ENCODE results near the gene RPL29. TPM values are rescaled to one million over a fixed set of nuclear protein-coding genes. Genes with fewer than 3 reads are reported as not detected.

The RPL29 gene
- total and polyA plus RNA-seq, 2 of the 13 experiments (the other 11 are each of a cell fraction or from before 2014, with no cell fraction given) = 1,348 to 2,263 TPM

DNA sequence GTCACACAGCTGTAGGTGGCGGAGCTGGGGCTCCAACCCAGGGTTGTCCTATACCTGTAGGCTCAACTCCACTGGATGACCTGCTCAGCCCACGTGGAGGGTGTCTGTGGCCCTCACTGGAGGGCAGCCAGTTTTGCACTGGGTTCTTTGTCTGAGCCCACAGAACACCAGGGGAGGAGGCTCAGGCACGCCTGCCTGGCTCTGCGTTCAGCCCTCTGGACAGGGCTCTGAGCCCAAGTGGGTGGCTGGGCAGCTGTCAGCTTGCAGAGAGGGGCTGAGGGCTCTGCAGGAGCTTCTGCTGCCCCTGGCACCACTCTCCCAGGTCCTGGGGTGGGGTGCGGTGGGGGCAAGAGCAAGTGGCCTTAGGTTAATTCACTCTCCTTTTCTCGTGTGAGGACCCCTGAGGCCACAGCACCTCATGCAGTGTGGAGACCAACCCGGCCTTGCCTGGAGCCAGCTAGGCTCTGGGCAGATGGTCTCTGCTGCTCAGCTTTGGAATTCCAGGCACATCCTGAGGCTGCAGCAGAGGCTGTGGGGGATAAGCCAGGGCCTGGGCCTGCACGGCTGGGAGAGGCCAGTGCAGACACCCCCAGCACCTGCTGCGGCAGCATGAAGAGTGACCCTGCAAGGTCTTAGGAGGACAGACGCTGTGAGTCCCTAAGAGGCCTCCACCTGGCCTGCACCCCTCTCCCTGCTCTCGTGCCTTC, 37.2 kb upstream of the RPL29 start (continued):
- TF ChIP-seq, protein P1, sequence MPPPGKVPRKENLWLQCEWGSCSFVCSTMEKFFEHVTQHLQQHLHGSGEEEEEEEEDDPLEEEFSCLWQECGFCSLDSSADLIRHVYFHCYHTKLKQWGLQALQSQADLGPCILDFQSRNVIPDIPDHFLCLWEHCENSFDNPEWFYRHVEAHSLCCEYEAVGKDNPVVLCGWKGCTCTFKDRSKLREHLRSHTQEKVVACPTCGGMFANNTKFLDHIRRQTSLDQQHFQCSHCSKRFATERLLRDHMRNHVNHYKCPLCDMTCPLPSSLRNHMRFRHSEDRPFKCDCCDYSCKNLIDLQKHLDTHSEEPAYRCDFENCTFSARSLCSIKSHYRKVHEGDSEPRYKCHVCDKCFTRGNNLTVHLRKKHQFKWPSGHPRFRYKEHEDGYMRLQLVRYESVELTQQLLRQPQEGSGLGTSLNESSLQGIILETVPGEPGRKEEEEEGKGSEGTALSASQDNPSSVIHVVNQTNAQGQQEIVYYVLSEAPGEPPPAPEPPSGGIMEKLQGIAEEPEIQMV (CRISPR knock-in tag; IDR thresholded peaks at IDR 0.05; ENCODE audit: low read depth) = no peak
- TF ChIP-seq KMT2A (CRISPR knock-in tag; IDR thresholded peaks at IDR 0.05) (no peak), ZNF362 (CRISPR knock-in tag; IDR thresholded peaks at IDR 0.05; ENCODE audit: borderline replicate concordance) (no peak), ZNF292 (CRISPR knock-in tag; IDR thresholded peaks at IDR 0.05; ENCODE audit: borderline replicate concordance, low read depth) (0 out of 2 replicates have a peak, but pooled peaks have one; percentile 7), RXRA (CRISPR knock-in tag; IDR thresholded peaks at IDR 0.05) (no peak), HNRNPLL (IDR thresholded peaks at IDR 0.05; ENCODE audit: low read depth, low read length, poor library complexity, severe bottlenecking) (peak; percentile 35), FOXM1 (CRISPR knock-in tag; IDR thresholded peaks at IDR 0.05) (no peak), TBX3 (IDR thresholded peaks at IDR 0.05; ENCODE audit: borderline replicate concordance) (no peak), ZNF256 (CRISPR knock-in tag; conservative IDR thresholded peaks at IDR 0.05) (0 out of 2 replicates have a peak, but pooled peaks have one; percentile 52), ZNF503 (CRISPR knock-in tag; IDR thresholded peaks at IDR 0.05) (no peak), WIZ (CRISPR knock-in tag; IDR thresholded peaks at IDR 0.05) (no peak)

Measured in HepG2 (cell line).